ENCODE measurements around the gene TEX13B. TPM values are rescaled to one million over a fixed set of nuclear protein-coding genes. Genes with fewer than 3 reads are reported as not detected.
A peak's percentile ranks its signal among the peaks of the same experiment; 100 is the strongest.
"Not testable (repeated sequence)": the region's sequence is repeated elsewhere in the genome, so short reads cannot be mapped to it uniquely, and the experiment has no call there.

Gene TEX13B
- total RNA-seq, 4 donors from 2014 or later, result not detected

DNA sequence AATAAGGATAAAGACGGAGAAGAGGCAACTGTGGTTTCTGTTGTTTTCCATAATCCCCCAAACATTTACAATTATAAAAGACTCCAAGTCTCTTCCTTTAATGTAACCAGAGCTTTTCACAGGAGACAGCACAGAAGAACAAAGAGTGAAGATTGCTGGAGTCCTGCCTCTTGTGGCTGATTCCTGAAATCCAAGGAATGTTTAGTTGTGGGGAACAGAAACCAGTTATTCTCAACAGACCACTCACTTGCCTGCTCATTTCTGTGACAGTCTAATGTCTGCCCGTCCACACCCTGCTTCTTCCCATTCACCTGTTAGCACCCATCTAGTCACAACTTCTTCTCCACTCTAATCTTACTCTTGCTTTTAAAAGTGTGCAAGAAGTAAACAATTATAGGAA lies 12.1 kb downstream of the TEX13B start:
- Histone ChIP-seq H3K9me3 (no peaks in the 10 kb centered on the region), H3K4me3 (no peak overlapping the region), H3K27ac (no peak overlapping the region), H3K36me3 (no peaks in the 10 kb centered on the region), H3K4me1 (no peaks in the 10 kb centered on the region), H3K27me3 (no peaks in the 10 kb centered on the region)
- TF ChIP-seq, protein P1, sequence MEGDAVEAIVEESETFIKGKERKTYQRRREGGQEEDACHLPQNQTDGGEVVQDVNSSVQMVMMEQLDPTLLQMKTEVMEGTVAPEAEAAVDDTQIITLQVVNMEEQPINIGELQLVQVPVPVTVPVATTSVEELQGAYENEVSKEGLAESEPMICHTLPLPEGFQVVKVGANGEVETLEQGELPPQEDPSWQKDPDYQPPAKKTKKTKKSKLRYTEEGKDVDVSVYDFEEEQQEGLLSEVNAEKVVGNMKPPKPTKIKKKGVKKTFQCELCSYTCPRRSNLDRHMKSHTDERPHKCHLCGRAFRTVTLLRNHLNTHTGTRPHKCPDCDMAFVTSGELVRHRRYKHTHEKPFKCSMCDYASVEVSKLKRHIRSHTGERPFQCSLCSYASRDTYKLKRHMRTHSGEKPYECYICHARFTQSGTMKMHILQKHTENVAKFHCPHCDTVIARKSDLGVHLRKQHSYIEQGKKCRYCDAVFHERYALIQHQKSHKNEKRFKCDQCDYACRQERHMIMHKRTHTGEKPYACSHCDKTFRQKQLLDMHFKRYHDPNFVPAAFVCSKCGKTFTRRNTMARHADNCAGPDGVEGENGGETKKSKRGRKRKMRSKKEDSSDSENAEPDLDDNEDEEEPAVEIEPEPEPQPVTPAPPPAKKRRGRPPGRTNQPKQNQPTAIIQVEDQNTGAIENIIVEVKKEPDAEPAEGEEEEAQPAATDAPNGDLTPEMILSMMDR (IDR thresholded peaks at IDR 0.05), result no peak
- no peak for TF ChIP-seq POLR2A (IDR thresholded peaks at IDR 0.05)
- no peak for DNase-seq

DNA sequence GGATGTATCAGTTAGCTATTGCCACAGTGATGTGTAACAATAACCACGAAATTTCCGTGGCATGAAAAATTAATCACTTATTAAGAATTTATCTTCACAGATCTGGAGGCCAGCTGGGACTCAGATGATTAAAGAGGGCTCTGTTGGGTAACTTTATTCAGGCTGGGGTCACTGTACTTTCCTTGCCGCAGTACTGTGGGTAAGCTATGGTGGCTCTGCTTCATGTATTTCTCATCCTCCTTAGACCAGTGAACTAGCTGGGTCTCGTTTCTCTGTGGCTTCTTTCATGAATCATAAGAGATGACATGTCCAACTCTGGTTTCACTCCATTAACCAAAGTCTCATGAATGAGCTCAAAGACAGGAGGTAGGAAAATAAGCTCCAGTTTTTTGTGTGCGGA lies 13.5 kb downstream of the TEX13B start:
- no peak for TF ChIP-seq POLR2A (IDR thresholded peaks at IDR 0.05)
- TF ChIP-seq, protein P1 (IDR thresholded peaks at IDR 0.05), result no peak
- DNase-seq, result no peak
- H3K9me3 ChIP-seq, result no peaks in the 10 kb centered on the region
- no peaks in the 10 kb centered on the region for H3K27me3 ChIP-seq
- no peak overlapping the region for H3K27ac ChIP-seq
- no peaks in the 10 kb centered on the region for H3K36me3 ChIP-seq
- no peaks in the 10 kb centered on the region for H3K4me1 ChIP-seq
- no peak overlapping the region for H3K4me3 ChIP-seq

DNA sequence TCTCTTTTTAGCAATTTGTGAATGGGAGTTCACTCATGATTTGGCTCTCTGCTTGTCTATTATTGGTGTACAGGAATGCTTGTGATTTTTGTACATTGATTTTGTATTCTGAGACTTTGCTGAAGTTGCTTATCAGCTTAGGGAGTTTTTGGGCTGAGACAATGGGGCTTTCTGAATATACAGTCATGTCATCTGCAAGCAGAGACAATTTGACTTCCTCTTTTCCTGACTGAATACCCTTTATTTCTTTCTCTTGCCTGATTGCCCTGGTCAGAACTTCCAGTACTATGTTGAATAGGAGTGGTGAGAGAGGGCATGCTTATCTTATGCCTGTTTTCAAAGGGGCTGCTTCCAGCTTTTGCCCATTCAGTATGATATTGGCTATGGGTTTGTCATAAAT lies 26.8 kb downstream of the TEX13B start:
- not testable (repeated sequence) for DNase-seq, H3K9me3 ChIP-seq, H3K36me3 ChIP-seq, H3K27me3 ChIP-seq, H3K4me1 ChIP-seq, H3K27ac ChIP-seq, H3K4me3 ChIP-seq

DNA sequence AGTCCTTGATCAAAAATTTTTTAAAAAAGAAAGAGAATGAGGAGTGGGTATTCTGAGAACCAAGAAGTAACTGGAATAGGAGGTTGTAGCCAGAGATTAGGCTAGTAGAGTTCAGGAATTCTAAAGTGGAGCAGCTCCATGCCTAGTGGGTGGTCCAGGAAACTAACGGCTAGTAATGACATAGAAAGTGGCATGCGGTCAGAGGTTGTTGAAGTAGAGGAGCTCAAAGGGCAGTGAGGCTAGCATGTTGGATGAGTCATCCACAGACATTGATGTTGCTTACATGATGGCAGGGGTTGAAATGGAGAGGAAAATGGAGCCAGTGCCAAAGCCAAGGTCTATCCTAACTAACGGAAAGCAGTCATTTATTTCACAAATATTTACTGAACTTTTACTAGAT lies 42.1 kb downstream of the TEX13B start:
- Histone ChIP-seq H3K4me3 (no peak overlapping the region), H3K9me3 (no peaks in the 10 kb centered on the region), H3K36me3 (no peaks in the 10 kb centered on the region), H3K27ac (no peak overlapping the region), H3K27me3 (no peaks in the 10 kb centered on the region), H3K4me1 (no peaks in the 10 kb centered on the region)
- no peak for DNase-seq
- TF ChIP-seq, protein P1 (IDR thresholded peaks at IDR 0.05), result no peak
- no peak for TF ChIP-seq POLR2A (IDR thresholded peaks at IDR 0.05)

DNA sequence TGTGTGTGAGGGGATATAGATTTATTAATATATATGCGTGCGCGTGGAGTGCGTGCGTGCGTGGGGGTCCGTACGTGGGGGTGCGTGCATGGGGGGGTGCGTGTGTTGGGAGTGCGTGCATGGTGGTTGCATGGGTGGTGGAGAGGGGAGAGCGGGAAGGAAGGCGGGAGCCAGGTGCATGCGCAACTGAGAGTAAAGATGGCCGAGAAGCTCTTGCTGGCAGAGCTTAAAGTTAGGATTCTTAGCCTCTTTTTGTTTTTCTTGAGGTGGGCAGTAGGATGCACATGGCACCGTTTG lies 45.8 kb downstream of the TEX13B start:
- no peaks in the 10 kb centered on the region for H3K9me3 ChIP-seq
- H3K4me1 ChIP-seq, result no peaks in the 10 kb centered on the region
- H3K36me3 ChIP-seq, result no peaks in the 10 kb centered on the region
- H3K27ac ChIP-seq, result no peak overlapping the region
- no peak overlapping the region for H3K4me3 ChIP-seq
- no peak for TF ChIP-seq POLR2A (IDR thresholded peaks at IDR 0.05)
- TF ChIP-seq, protein P1 (IDR thresholded peaks at IDR 0.05), result no peak
- H3K27me3 ChIP-seq, result no peaks in the 10 kb centered on the region
- DNase-seq, result no peak

DNA sequence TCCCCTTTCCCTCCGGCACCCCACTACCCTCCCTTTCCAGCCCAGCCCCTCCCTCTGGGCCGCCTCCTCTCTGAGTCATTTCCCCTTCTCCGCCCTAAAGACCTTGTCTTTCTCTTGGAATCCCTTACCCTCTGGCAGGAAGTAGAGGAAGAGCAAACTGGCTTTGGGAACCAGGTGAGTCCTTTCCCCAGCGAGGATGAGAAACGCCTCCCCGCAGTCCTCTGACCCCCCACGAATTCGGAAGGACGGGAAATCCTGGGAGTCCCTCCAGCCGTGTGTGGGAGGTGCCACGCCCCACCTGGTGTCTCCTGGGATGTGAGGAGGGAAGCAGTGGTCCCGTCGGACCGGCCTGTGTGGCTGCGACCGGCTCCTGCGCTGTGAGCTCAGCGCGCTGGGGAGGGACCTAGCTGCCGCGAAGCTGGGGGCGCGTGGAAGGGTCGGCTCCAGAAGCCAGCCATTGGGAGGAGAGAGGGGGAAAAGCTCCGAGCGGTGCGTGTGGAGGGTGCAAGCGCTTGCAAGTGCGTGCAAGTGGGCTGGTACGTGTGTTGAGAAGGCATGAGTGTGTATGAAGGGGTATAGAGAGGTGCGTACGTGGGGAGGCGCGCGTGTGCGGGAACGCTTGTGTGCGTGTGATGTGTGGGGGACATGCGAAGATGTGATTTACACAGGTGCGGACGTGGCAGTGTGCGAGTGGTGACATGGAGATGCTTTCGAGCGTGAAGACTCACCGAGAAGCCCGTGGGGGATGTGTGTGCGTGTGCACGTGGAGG lies 46.3 kb downstream of the TEX13B start:
- no peak overlapping the region for H3K27ac ChIP-seq
- H3K9me3 ChIP-seq, result no peaks in the 10 kb centered on the region
- DNase-seq, result no peak
- no peaks in the 10 kb centered on the region for H3K36me3 ChIP-seq
- H3K4me3 ChIP-seq, result peak overlapping the region in 1 of 4 donors; percentile 22
- H3K4me1 ChIP-seq, result no peaks in the 10 kb centered on the region
- TF ChIP-seq, protein P1 (IDR thresholded peaks at IDR 0.05), result no peak
- TF ChIP-seq POLR2A (IDR thresholded peaks at IDR 0.05), result no peak
- no peaks in the 10 kb centered on the region for H3K27me3 ChIP-seq
